HG02610 (cell line): ENCODE measurements around the gene FRAT2.
"Not testable (repeated sequence)": the region's sequence is repeated elsewhere in the genome, so short reads cannot be mapped to it uniquely, and the experiment has no call there.

Experiments
- ATAC-seq: cut with Tn5 transposase; IDR thresholded peaks from one replicate; pipeline ENCODE4 v1.9.1; 2021; ENCODE audit warnings: mild to moderate bottlenecking, moderate library complexity; ENCODE audit not compliant: unreplicated experiment

FRAT2 gene

DNA sequence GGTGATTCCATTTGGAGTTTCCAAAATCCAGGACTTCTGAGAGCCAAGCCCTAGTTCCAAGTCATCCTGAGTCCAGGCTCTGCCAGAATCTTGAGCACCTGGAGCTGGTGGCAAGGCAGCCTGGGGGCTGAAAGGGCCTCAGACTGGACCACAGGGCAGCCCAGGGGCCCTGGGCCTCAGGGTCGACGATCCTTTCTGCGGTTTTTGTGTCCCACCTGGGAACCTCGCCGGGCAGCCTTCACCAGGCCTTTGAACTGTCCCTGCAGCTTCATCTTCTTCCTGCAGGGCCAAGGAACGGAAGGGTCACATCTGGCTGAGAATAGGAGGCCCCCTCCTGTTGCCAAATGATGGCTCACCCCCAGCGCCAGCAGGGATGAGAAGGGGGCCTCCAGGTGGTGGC is 22.4 kb upstream of the FRAT2 start:
- ATAC-seq, result no peak

DNA sequence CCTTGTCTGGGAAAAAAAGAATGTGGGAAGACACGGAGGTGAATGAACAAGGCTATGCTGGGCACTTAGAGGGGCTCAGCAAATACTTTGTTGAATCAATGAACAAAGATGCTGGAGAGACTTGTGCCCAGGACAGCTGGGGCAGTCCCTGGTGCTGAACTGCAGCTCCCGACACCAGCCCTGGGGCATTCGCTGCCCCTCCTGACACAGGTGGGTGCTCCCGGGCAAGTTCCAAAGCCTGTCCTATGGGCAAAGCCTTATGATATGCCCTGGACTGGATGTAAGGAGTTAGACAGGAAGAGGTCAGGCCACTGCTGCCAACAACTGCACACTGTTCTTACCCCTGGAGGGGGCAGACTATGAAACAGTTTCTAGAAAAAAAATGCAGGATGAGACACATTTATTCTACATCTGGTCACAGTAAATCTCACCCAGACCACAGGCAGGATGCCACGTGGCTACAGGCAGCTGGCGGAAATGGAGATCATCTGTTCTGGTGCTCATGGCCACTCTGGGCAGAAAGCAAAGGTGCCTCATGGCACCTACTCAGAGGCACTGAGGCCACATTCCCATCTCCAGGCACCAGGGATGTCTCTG is 21.9 kb upstream of the FRAT2 start:
- no peak for ATAC-seq

DNA sequence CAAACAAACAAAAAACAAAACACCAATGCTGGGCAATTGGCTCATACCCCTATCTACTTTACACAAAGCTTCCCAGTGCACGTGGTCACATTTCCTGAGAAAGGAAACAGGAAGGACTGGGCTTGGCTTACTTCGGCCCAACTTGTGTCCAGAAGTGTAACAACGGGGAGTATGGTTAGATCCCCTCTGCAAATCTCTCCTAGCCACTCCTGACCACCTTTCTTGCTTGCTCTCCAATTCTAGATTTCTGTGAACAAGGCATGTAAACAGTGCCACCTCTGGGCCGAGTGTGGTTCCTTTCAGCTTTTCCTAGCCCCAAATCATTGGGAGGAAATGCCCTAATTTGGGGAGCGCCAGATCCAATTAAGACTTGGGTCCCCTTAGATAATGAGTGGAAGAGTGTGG is 21.0 kb upstream of the FRAT2 start:
- ATAC-seq, result no peak

DNA sequence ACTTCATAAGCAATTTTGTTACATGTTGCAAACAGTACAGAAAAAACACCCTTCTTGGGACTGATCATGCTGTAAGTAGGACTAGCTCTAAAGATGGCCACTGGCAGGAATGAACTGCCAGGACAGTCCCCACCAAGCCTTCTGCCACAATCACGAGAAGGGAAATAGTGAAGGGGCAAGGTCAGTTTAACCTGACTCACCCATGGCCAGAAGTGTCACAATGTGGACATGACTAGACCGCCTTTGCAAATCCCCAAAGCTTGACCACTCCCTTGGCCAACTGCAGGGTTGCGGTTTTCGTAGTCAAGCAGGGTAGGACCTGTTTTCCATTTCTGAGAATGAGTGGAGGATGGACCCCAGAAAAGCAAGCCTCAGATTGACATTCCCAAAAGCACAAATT is 19.4 kb upstream of the FRAT2 start:
- ATAC-seq, result no peak

DNA sequence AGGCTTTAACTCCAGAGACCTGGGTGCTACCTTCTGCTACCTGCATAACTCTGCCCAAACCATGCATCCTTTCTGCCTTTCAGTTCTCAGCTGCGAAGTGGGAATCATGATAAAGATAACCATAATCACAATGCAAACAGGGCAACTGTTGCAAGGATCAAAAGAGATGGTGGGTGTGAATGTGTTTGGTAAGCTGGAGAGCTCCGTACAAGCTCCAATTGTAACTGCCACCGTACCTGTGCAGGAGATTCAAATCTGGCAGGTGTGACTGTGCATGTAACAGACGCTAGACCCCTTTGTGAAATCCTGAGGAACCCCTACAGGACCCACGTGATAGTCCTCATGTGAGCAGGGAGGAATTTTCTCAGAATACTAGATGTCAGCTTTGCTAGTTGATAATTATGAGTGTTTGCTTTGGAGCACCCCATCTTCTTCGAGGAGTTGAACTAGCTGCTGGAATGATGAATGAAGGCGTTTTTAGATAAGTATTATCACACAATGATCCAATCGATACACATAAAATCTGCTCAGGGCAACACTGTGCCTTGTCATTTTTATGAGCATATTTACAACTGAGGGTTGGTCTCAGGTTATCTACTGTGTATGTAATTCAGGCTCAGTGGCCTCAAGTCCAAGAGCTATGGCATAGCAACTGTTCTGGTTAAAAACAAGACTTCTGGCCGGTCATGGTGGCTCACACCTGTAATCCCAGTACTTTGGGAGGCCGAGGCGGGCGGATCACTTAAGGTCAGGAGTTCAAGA is 15.4 kb upstream of the FRAT2 start:
- no peak for ATAC-seq

GRCh38 chr10:97347317-97347716 is 12.8 kb upstream of the FRAT2 start:
- no peak for ATAC-seq

DNA sequence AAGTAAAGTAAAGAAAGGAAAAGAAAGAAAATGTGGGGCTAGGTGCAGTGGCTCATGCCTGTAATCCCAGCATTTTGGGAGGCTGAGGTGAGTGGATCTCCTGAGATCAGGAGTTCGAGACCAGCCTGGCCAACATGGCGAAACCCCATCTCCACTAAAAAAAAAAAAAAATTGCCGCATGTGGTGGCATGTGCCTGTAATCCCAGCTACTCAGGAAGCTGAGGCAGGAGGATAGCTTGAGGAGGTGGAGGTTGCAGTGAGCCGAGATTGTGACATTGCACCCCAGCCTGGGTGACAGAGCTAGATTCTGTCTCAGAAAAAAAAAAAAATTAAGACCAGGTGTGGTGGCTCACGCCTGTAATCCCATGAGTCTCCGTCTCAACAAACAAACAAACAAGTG is 9.1 kb upstream of the FRAT2 start:
- not testable (repeated sequence) for ATAC-seq

DNA sequence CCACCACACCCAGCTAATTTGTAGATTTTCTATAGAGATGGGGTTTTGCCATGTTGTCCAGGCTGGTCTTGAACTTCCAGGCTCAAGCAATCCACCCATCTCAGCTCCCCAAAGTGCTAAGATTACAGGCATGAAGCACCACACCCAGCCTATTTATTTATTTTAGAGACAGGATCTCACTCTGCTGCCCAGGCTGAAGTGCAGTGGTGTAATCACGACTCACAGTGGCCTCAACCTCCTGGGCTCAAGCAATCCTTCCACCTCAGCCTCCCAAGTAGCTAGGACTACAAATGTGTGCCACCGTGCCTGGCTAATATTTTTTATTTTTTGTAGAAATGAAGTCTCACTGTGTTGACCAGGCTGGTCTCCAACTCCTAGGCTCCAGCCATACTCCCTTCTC is 6.9 kb upstream of the FRAT2 start:
- no peak for ATAC-seq

DNA sequence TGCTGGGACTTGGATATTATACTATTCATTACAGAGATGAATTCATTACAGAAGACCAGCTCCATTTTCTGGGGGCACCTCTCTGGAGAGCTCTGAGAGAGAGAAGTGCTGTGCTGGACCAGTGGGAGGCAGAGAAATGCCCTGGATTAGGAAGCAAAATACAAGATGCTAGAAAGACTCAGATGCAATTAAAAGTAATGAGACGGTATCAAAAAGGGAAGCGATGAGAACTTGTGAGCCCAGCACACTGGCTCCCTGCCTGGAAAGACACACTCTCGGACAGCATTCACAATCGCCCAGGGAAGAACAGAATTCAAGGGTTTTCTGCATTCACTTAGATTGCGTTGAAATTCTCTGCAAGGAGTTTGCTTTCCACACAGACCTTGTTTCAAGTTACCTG is 3.5 kb upstream of the FRAT2 start:
- ATAC-seq, result no peak

DNA sequence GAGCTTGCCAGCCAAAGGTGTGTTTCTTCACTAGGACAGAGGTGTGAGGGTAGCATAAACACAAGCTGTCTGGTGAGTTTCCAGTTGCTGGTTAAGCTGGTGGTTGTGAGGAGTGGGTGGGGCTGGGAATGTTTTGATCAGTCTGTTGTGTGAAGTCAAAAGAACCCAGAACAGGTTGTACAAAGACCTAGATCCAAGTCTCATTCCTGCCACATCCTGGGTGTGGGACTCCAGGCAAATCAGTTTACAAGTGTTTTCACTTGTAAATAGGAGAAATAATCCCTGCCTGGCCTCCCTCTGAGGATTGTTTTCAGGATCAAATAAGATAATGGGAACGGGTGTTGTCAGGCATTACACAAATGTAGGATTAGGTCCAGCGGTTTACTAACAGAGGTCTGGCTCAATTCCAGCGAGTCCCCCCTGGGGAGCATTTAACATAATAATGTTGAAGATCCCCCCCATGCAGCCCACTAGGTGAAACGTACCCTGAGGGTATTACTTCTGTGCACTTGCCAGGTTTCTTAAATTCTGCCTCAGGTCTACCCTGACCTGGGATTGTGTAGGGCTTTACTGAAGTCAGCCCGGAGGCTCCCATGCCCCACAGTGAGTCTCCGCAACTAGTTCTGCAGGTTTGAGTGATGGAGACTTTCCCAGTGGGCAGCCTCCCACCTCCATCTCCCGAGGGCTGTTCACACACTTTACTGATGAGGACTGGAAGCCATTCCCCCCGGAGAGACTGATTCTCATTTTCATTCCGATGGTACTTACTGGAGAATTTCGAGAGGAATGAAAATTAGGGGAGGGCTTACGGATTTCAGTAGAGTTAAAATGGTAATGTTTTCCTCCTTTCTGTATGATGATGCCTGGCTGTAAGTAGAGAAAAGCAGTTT is 2.7 kb upstream of the FRAT2 start:
- ATAC-seq, result no peak

DNA sequence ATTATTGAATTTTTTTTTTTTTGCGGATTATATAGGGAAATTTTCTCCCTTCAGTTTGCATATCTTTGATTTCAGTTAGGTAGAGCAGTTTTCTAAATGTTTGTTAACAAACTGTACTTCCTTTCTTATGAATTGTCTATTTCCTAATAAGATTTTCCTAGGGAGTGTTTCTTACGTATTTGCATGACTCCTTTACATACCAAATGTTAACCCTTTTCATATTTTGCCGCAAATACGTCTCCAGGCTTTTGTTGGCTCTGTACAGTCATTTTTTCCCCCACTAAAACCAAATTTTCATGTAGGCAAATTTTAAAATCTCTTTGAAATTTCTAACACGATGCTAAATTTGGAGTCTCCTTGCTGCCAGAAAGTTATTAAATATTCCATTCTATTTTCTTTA is 1.9 kb upstream of the FRAT2 start:
- no peak for ATAC-seq

DNA sequence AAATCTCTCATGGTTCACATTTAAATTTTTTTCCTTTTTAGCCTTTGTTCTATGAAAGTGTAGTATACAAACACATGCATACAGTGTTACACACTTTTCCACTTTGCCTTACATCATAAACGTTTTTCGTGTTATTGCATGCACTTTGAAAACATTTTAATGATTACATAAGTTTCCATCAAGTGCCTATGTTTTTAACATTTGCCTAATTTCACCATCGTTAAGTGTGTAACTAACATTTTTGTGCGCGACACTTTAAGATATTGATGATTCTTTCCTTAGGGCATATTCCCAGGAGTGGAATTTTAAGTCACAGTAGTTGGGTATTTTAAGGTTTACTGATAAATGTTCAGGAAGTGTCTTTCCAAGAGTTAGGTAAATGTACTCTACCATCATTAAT is 1.5 kb upstream of the FRAT2 start:
- ATAC-seq, result no peak

DNA sequence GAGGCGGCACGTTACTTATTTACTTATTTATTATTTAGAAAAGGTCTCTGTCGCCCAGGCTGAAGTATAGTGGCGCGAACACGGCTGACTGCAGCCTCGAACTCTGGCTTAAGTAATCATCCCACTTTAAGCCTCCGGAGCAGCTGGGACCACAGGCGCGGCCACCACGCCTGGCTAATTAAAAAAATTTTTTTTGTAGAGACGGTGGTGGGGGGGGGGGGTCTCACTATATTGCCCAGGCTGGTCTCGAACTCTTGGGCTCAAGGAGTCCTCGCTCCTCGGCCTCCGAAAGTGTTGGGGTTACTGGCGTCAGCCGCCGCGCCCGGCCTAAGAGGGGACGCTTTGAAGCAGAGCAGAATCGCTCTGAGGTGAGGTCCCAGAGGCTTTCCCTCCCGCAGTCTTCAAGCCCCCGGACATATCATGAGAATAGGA is 675 bp upstream of the FRAT2 start:
- ATAC-seq, result no peak

DNA sequence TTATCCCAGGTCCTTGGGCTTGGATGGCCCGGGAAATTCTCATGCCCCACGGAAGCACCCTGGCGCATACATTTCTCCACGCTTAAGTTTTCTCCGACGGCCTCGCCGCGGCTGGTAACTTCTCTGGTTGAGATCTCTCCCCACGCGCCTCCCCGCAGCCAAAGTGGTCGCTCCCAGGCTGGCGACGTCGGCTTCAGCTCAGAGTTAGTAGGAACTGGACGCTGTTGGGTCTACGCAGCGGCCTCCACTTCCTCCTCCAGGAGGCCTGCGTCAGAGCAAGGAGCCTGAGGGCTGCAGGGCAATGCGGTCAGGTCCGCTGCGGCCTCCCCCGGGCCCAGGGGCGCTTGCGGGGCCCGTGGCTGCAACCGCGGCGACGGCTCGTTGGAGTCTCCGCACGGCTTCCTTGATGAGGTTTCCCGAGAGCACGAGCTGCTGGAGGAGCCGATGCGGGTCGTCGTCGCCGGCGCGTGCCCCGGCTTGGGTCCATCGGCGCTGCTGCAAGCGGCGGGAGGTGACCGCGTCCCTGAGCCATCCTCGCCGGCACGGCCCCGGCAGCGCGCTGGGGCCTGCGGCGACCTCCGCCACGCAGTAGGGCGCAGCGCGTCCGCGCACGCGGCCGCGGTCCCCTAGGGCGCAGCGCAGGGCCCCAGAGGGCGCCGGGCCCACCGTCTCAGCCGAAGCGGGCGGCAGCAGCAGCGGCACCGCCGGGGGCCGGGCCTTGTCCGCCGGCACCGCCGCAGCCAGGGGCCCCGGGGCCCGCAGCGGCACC is 744 bp downstream of the FRAT2 start:
- ATAC-seq, result peak; percentile 19

DNA sequence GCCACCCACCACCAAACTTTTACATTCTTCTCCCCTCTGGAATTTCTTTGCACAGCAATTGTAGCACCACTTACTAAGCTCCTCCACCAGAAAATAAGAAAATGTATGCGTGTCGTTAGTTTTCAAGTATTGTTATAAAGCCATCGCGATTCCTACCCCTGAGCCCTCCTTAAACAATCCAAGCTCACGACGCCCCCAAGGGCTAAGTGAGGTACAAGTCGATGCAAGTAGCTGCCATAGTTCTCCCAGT is 1.3 kb downstream of the FRAT2 start:
- ATAC-seq, result no peak

DNA sequence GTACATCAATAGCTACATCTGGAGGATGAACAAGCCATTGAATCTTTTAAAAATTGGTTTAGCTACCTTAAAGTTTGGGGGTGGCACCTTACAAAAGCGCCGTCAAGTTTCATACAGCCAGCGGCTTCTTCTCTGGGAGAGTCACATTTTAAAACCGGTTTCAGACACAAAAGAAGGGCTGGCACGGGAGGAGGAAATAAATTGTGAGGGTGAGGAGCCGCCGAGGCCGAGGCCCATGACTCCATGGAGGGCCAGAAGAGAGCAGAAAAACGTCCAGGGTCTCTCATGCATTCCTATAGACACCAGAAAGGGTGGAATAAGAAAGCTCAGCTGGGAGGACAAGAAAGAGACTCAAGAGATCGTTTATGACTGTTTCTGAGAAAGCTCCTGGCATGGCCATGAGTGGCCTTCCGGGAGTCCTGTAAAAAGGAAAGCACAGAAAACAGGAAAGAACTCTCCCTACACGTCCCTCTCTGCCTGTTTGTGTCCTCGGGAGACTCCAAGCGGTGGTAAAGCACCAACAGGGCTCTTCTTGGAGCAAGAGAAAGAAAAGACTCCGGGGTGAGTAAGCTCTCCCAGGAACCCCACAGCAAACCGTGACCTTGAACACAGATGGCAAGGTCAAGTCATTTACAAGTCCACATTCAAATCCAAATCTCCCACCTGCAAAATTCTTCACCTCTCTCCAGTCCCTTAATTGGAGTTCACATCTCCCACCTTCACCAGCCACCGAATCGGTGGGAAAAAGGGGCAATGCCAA is 1.8 kb downstream of the FRAT2 start:
- no peak for ATAC-seq

DNA sequence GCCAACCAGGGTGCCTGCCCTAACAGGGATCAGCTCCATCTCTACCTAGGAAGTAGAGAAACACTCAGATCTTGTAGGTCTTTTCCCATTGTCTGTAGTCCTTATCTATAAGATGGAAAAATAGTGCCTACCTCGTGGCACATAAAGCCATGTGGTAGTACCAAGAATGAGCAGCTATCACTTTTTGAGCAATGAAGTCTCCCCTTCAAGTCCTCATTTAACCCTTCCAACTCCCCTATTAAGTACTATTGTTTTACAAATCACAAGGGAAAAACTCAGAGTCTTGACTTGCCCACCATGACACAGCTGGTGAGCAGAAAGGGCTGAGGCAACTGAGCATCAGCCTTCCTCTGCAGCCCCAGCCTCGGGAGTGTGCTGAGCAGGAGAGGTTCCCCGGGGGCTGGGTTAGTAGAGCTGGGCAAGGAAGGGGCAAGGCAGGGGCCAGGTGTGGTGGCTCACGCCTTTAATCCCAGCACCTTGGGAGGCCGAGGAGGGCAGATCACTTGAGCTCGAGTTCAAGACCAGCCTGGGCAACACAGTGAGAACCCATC is 3.3 kb downstream of the FRAT2 start:
- no peak for ATAC-seq

- ATAC-seq, result no peak
Measured at GRCh38 chr10:97329766-97330165, 4.8 kb downstream of the FRAT2 start.

DNA sequence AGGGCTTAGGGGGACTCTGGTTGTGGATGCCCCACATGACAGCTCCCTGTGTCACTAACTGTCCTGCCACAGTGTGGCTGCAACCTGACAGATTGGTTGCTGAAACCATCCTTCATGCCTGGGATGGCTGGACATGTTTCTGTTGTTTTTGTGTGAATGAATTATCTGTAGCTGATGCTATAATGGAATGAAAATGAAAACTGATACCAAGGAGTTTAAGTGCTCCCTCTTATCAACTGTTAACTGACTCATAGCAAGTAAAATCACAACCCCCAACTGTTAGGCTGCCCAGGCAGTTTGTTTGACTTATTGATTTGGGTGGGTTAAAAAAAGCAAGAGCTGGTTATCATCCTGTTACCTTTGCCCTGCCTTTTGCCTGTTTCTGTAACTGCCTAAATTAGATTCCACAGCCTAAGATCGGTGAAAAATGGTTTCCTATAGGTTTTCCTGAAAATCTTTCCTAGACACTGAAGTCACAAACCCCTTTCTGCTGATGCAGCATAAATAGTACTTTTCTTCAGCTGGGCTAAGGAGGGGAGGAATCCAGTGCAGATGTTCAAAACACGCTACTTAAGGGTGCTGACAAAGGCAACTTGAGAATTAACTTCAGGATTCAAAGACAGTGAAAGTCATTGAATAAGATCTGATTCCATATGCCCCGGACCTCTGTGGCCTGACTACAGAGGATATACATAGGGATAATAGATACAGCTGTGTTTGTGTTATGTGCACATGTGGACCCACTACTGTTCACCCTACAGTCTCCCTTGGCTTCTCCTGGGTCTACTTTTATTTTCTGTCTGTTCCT is 5.7 kb downstream of the FRAT2 start:
- ATAC-seq, result no peak
